Activated B cell treated with CpG ODN at 0.5 μM for 24 hours (primary cell): ENCODE measurements around the gene ERBB4. TPM values are rescaled to one million over a fixed set of nuclear protein-coding genes. Genes with fewer than 3 reads are reported as not detected.
"Not testable (repeated sequence)": the region's sequence is repeated elsewhere in the genome, so short reads cannot be mapped to it uniquely, and the experiment has no call there.

Experiments used
- ATAC-seq: fragments of 200-7000 bp; cut with Tn5 transposase; one replicate; pipeline ENCODE4 v1.10.0; 2021; ENCODE audit warnings: low read depth, mild to moderate bottlenecking, moderate library complexity
- CTCF ChIA-PET: fragments of 350-600 bp; sonication (Branson Sonifier 250); formaldehyde crosslinking; loops from one replicate; lab custom pipeline; 2021; ENCODE audit warnings: antibody characterized with exemption; lab: Charles Lee
- POLR2A ChIA-PET: fragments of 350-600 bp; sonication (Branson Sonifier 250); formaldehyde crosslinking; loops from one replicate; lab custom pipeline; 2021; ENCODE audit warnings: antibody characterized with exemption; lab: Charles Lee
- DNase-seq: peaks from one replicate; pipeline ENCODE4 v3.0.0; 2022
- H3K27ac Mint-ChIP-seq: one replicate; pipeline ENCODE4 v1.8.0; 2020; ENCODE audit warnings: mixed read lengths
- H3K27me3 Mint-ChIP-seq: one replicate; pipeline ENCODE4 v1.8.0; 2021; ENCODE audit warnings: mixed read lengths
- H3K36me3 Mint-ChIP-seq: one replicate; pipeline ENCODE4 v1.8.0; 2021; ENCODE audit warnings: low read depth, mixed read lengths
- H3K4me1 Mint-ChIP-seq: one replicate; pipeline ENCODE4 v1.8.0; 2021; ENCODE audit warnings: mixed read lengths
- H3K4me3 Mint-ChIP-seq: one replicate; pipeline ENCODE4 v1.8.0; 2020; ENCODE audit warnings: mild to moderate bottlenecking, mixed read lengths
- H3K9me3 Mint-ChIP-seq: one replicate; pipeline ENCODE4 v1.8.0; 2020; ENCODE audit warnings: mixed read lengths
- CTCF ChIP-seq: fragments of 200-600 bp; IDR thresholded peaks from one replicate; pipeline ENCODE4 v1.8.0; 2022; ENCODE audit warnings: antibody characterized with exemption, mild to moderate bottlenecking
- intact Hi-C: fragments of 100-400 bp; cut with micrococcal nuclease; formaldehyde crosslinking; loops from one replicate; pipeline ENCODE4 v1.15.1; 2024
- total RNA-seq: library from RNA; stranded (reverse); gene quantifications from 2 replicates; pipeline ENCODE4 v1.2.3, GENCODE V29; 2022

The ERBB4 gene
- total RNA-seq, 1 donor from 2014 or later = not detected

DNA sequence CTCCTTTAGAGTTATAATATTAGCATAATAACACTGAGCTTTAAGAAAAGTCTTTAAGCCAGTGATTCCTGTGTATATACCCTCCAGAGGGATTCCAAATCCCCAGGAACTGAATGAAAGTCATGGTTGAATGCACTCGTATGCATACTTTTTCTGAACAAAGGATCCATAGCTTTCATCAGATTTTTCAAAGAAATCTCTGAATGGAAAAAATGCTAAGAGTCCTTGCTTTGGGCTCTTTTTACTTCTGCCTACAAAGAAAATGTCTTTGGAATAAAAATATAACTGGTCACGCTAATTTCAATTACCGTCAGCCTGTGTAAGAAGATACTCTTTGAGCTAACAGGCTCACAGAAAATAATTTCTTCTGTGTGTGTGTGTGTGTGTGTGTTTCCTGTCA is 939.5 kb downstream of the ERBB4 start:
- POLR2A ChIA-PET = no interaction called here
- intact Hi-C loops = no loop called here
- ATAC-seq = no peak

DNA sequence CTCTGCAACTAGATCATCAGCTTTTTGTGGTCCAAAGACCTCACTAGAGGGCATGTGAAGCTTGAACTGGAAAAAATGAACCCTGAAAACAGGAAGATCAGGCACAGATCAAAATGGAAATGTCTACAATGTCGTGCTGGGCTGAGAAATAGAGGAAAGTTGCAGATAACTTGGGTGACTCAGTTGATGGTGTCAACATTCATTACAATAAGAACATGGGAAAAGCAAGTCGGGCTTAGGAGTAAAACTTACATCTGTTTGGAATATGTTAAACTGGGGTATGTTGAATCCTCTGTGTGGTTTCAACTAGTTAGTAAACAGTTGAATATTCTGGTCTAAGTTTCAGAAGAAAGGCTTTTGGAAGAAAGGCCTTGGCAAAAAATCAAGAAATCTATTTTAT is 940.4 kb downstream of the ERBB4 start:
- no peaks in the 10 kb centered on the region for H3K36me3 Mint-ChIP-seq
- H3K9me3 Mint-ChIP-seq = peaks cover 2% of the 10 kb centered on the region
- ChIA-PET CTCF (no interaction called here), POLR2A (no interaction called here)
- ATAC-seq = no peak
- H3K4me3 Mint-ChIP-seq = no peak overlapping the region
- no peak overlapping the region for H3K27ac Mint-ChIP-seq
- intact Hi-C loops = no loop called here
- no peak for DNase-seq
- no peak for TF ChIP-seq CTCF
- no peaks in the 10 kb centered on the region for H3K27me3 Mint-ChIP-seq
- no peaks in the 10 kb centered on the region for H3K4me1 Mint-ChIP-seq

More for the DNA sequence above, 939.5 kb downstream of the ERBB4 start:
- H3K27me3 Mint-ChIP-seq = no peaks in the 10 kb centered on the region
- H3K27ac Mint-ChIP-seq = no peak overlapping the region
- H3K4me3 Mint-ChIP-seq = no peak overlapping the region
- CTCF ChIA-PET = no interaction called here
- DNase-seq = no peak
- no peak for TF ChIP-seq CTCF
- H3K4me1 Mint-ChIP-seq = no peaks in the 10 kb centered on the region
- peaks cover 3% of the 10 kb centered on the region for H3K9me3 Mint-ChIP-seq
- H3K36me3 Mint-ChIP-seq = no peaks in the 10 kb centered on the region

DNA sequence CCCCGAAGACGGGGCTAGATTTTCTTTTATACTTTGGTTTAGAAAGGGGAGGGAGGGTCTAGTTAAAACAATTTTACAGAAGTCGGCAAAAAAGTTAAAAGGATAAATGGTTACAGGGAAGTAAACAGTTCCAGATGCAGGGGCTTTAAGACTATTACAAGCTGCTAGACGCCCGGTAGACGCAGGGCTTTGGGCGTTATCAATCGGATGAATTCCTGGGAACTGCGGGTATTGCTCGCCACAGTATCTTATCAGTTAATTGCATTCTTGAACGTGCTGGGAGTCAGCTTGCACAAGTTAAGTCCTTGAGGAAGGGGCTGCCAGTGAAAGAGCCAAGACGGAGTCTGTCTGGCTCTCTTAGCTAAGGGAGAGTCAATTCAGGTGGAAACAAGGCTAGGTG is 946.6 kb downstream of the ERBB4 start:
- ATAC-seq, CTCF ChIA-PET, intact Hi-C loops, H3K4me3 Mint-ChIP-seq, H3K4me1 Mint-ChIP-seq, H3K27me3 Mint-ChIP-seq, H3K9me3 Mint-ChIP-seq, H3K36me3 Mint-ChIP-seq, DNase-seq, H3K27ac Mint-ChIP-seq, POLR2A ChIA-PET: not testable (repeated sequence)

DNA sequence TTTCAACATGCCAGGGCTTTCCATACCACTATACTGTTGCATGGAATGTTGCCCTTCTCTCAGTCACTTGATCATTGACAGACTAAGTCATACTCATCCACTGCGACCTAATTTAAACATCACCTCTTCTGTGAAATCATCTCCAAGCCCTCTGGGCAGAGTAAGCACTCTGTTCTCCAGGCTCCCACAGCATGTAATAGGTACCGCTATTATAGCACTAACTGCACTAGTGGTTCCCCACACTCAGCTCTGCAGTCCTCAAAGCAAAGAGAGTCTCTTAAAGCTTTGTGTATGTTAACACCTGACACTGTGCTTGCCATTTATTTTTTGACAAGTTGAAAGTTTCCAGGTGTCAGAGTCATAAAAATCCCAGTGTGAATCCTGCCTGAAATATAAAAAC is 947.2 kb downstream of the ERBB4 start:
- intact Hi-C loops = no loop called here
- DNase-seq (no peak), ATAC-seq (no peak)
- TF ChIP-seq CTCF = no peak
- CTCF ChIA-PET = no interaction called here
- Mint-ChIP-seq H3K36me3 (no peaks in the 10 kb centered on the region), H3K9me3 (peaks cover 4% of the 10 kb centered on the region), H3K27ac (no peak overlapping the region), H3K27me3 (no peaks in the 10 kb centered on the region), H3K4me3 (no peak overlapping the region), H3K4me1 (no peaks in the 10 kb centered on the region)
- POLR2A ChIA-PET = no interaction called here

GRCh38 chr2:211568439-211568838 is 970.2 kb downstream of the ERBB4 start:
- no peaks in the 10 kb centered on the region for H3K27me3 Mint-ChIP-seq
- H3K9me3 Mint-ChIP-seq = peaks cover 2% of the 10 kb centered on the region
- CTCF ChIA-PET = no interaction called here
- H3K4me3 Mint-ChIP-seq = no peak overlapping the region
- ATAC-seq (no peak), DNase-seq (no peak)
- intact Hi-C loops = no loop called here
- H3K4me1 Mint-ChIP-seq = no peaks in the 10 kb centered on the region
- H3K27ac Mint-ChIP-seq = no peak overlapping the region
- H3K36me3 Mint-ChIP-seq = no peaks in the 10 kb centered on the region
- POLR2A ChIA-PET = no interaction called here
- no peak for TF ChIP-seq CTCF

- no peaks in the 10 kb centered on the region for H3K27me3 Mint-ChIP-seq
- H3K4me1 Mint-ChIP-seq = no peaks in the 10 kb centered on the region
- H3K4me3 Mint-ChIP-seq = no peak overlapping the region
- intact Hi-C loops = no loop called here
- no peak overlapping the region for H3K27ac Mint-ChIP-seq
- CTCF ChIA-PET = no interaction called here
- TF ChIP-seq CTCF = no peak
- peaks cover 2% of the 10 kb centered on the region for H3K9me3 Mint-ChIP-seq
- no peak for DNase-seq
- no peak for ATAC-seq
- POLR2A ChIA-PET = no interaction called here
- no peaks in the 10 kb centered on the region for H3K36me3 Mint-ChIP-seq
Observed at GRCh38 chr2:211564441-211564840, 974.2 kb downstream of the ERBB4 start.
